HepG2 (cell line): ENCODE data around the gene MC1R. TPM values are rescaled to one million over a fixed set of nuclear protein-coding genes. Genes with fewer than 3 reads are reported as not detected.

ENCODE experiments used
- ATAC-seq: fragments of 200-7000 bp; cut with Tn5 transposase; 3 replicates; pipeline ENCODE4 v1.9.1; 2020; ENCODE audit warnings: mild to moderate bottlenecking, moderate library complexity
- BruUV-seq: library from RNA; stranded (reverse); fragments of 400-500 nt; replicated peaks from 2 replicates; lab custom pipeline; 2021; lab: Mats Ljungman, UMichigan
- CTCF ChIA-PET: fragments of 300-600 bp; formaldehyde crosslinking; extraction: SDS; loops from one replicate; lab custom pipeline; 2021; ENCODE audit warnings: low total read pairs, inconsistent platforms, low intra/inter-chr PET ratio; lab: Yijun Ruan, JAX
- POLR2A ChIA-PET: fragments of 350-600 bp; sonication (Branson Sonifier 250); formaldehyde crosslinking; loops from one replicate; lab custom pipeline; 2020; ENCODE audit warnings: antibody characterized with exemption, inconsistent platforms; lab: Yijun Ruan, JAX
- DNase-seq: peaks from one replicate; pipeline ENCODE4 v3.0.0-alpha.2; 2015; ENCODE audit warnings: low spot score
- FAIRE-seq: peaks from 3 replicates; lab custom pipeline; 2011; peaks lifted over from hg19 to GRCh38; lab: Jason Lieb, UNC
- H2AFZ ChIP-seq: one replicate; pipeline ENCODE4 v1.6.1; 2011; ENCODE audit warnings: low read length, inconsistent platforms
- H3K27ac ChIP-seq: fragments of 300-600 bp; 3 replicates; pipeline ENCODE4 v1.8.0; 2011; ENCODE audit warnings: mixed run types, mild to moderate bottlenecking, mixed read lengths, low read length, inconsistent platforms; ENCODE audit not compliant: insufficient read depth; ENCODE audit errors: extremely low read length
- H3K27me3 ChIP-seq, 2 experiments: fragments of 200-600 bp in 1 of 2; 2 replicates in 1 of 2; 3 replicates in 1 of 2; pipeline versions ENCODE4 v1.6.0 to v1.8.0; 2011; ENCODE audit warnings: low read length in 2 of 2, mild to moderate bottlenecking in 2 of 2, moderate library complexity in 2 of 2, inconsistent platforms in 1 of 2; ENCODE audit not compliant: insufficient read depth in 2 of 2, control insufficient read depth in 1 of 2
- H3K36me3 ChIP-seq, 2 experiments: fragments of 200-600 bp in 1 of 2; replicated peaks in 1 of 2; 2 replicates in 1 of 2; 3 replicates in 1 of 2; pipeline versions ENCODE4 v1.5.1 to v1.8.0; 2011; ENCODE audit warnings: low read length in 2 of 2, inconsistent platforms in 1 of 2; ENCODE audit not compliant: insufficient read depth in 2 of 2, control insufficient read depth in 1 of 2
- H3K4me1 ChIP-seq: 2 replicates; pipeline ENCODE4 v1.5.1; 2012; ENCODE audit warnings: low read length, inconsistent platforms; ENCODE audit not compliant: insufficient read depth
- H3K4me2 ChIP-seq: 2 replicates; pipeline ENCODE4 v1.6.0; 2011; ENCODE audit warnings: low read depth, low read length, inconsistent platforms
- H3K4me3 ChIP-seq, 3 experiments: fragments of 200-600 bp in 1 of 3; sonication (generic), shearing (Covaris generic) in 1 of 3; replicated peaks in 1 of 3; 2 replicates each; pipeline ENCODE4 v1.5.1; 2011 to 2016; ENCODE audit warnings: low read length in 3 of 3, inconsistent platforms in 2 of 3, low read depth in 2 of 3, mild to moderate bottlenecking in 2 of 3, control low read depth in 1 of 3, mixed read lengths in 1 of 3; ENCODE audit not compliant: insufficient read depth in 1 of 3
- H3K79me2 ChIP-seq: one replicate; pipeline ENCODE4 v1.6.1; 2011; ENCODE audit warnings: low read length, inconsistent platforms; ENCODE audit not compliant: insufficient read depth
- H3K9ac ChIP-seq: 2 replicates; pipeline ENCODE4 v1.6.0; 2011; ENCODE audit warnings: mild to moderate bottlenecking, low read depth, low read length, inconsistent platforms; ENCODE audit not compliant: insufficient read depth
- H3K9me3 ChIP-seq: 2 replicates; pipeline ENCODE4 v1.5.1; 2012; ENCODE audit warnings: mild to moderate bottlenecking, low read length
- H4K20me1 ChIP-seq: 2 replicates; pipeline ENCODE4 v1.6.0; 2011; ENCODE audit warnings: inconsistent platforms, mild to moderate bottlenecking, low read length, moderate library complexity; ENCODE audit not compliant: insufficient read depth
- AGO2 ChIP-seq: fragments of 200-400 bp; formaldehyde crosslinking; optimal IDR thresholded peaks from 2 replicates; pipeline ENCODE3; 2017; ENCODE audit warnings: mild to moderate bottlenecking, low read depth, low read length, moderate library complexity
- CENPX ChIP-seq: sonication (generic); formaldehyde crosslinking; IDR thresholded peaks from 2 replicates; pipeline ENCODE4 v1.9.0; 2021; ENCODE audit warnings: mild to moderate bottlenecking, missing genetic modification reagents, moderate library complexity
- FOXO1 ChIP-seq: sonication (generic); formaldehyde crosslinking; IDR thresholded peaks from 2 replicates; pipeline ENCODE4 v1.4.0; 2020; ENCODE audit warnings: missing genetic modification reagents
- FOXO4 ChIP-seq: sonication (generic); formaldehyde crosslinking; conservative IDR thresholded peaks from 2 replicates; pipeline ENCODE4 v1.8.1; 2023; ENCODE audit warnings: missing genetic modification reagents
- IKZF5 ChIP-seq: IDR thresholded peaks from 2 replicates; pipeline ENCODE4 v1.6.1; 2018; ENCODE audit warnings: missing genetic modification reagents, mild to moderate bottlenecking, missing compliant biosample characterization
- NFKBIZ ChIP-seq: IDR thresholded peaks from 2 replicates; pipeline ENCODE4 v1.6.1; 2018; ENCODE audit warnings: missing genetic modification reagents, missing compliant biosample characterization
- RBFOX2 ChIP-seq: fragments of 200-400 bp; formaldehyde crosslinking; IDR thresholded peaks from 2 replicates; pipeline ENCODE4 v1.6.1; 2017; ENCODE audit warnings: low read depth, mild to moderate bottlenecking, low read length
- TBX2 ChIP-seq: sonication (generic); formaldehyde crosslinking; IDR thresholded peaks from 2 replicates; pipeline ENCODE4 v1.5.0; 2020; ENCODE audit warnings: missing genetic modification reagents, mild to moderate bottlenecking, borderline replicate concordance
- TSC22D2 ChIP-seq: sonication (generic); formaldehyde crosslinking; IDR thresholded peaks from 2 replicates; pipeline ENCODE4 v1.5.1; 2020; ENCODE audit warnings: missing genetic modification reagents, mild to moderate bottlenecking, borderline replicate concordance
- ZBTB25 ChIP-seq: IDR thresholded peaks from 2 replicates; pipeline ENCODE4 v1.6.1; 2018; ENCODE audit warnings: missing genetic modification reagents
- ZBTB8A ChIP-seq: sonication (generic); formaldehyde crosslinking; IDR thresholded peaks from 2 replicates; pipeline ENCODE4 v1.4.0; 2020; ENCODE audit warnings: mild to moderate bottlenecking, low read depth, missing genetic modification reagents, borderline replicate concordance
- ZFAT ChIP-seq: sonication (generic); formaldehyde crosslinking; conservative IDR thresholded peaks from 2 replicates; pipeline ENCODE4 v1.8.1; 2023; ENCODE audit warnings: missing genetic modification reagents, inconsistent platforms
- ZNF276 ChIP-seq: sonication (generic); formaldehyde crosslinking; IDR thresholded peaks from 2 replicates; pipeline ENCODE4 v1.4.0; 2020; ENCODE audit warnings: mild to moderate bottlenecking, low read depth, missing genetic modification reagents
- WGBS: methylation state at CpG from one replicate; pipeline ENCODE4 v1.1.6; 2017; ENCODE audit warnings: low lambda C conversion rate; 5-methylcytosine and 5-hydroxymethylcytosine counted together
- in situ Hi-C: cut with HindIII; loops from 2 replicates; pipeline ENCODE4 v1.10.0; 2017; ENCODE audit warnings: low pct_unique_long_range_greater_than_20kb; ENCODE audit not compliant: extremely low pct_ligation_motif_present
- intact Hi-C: fragments of 100-400 bp; cut with micrococcal nuclease; formaldehyde crosslinking; loops from one replicate; pipeline ENCODE4 v1.10.0; 2022; ENCODE audit not compliant: unreplicated experiment
- polyA plus RNA-seq, 8 experiments: library from polyadenylated mRNA; depleted of rRNA in 3 of 8; stranded (reverse) in 7 of 8; unstranded in 1 of 8; fragments of >200 nt; fragmentation: Illumina TruSeq in 4 of 8; extraction: Trizol in 4 of 8; gene quantifications; 2 replicates each; pipeline versions ENCODE4 v1.2.1 to v1.2.3, GENCODE V29; 2011 to 2016; ENCODE audit warnings: low read depth in 4 of 8, missing spikeins in 1 of 8, mixed read lengths in 1 of 8; ENCODE audit not compliant: insufficient read depth in 1 of 8
- total RNA-seq, 5 experiments: library from RNA; depleted of rRNA; stranded (reverse); fragments of >200 nt; fragmentation: Illumina TruSeq; extraction: Trizol; gene quantifications; 2 replicates each; pipeline ENCODE4 v1.2.3, GENCODE V29; 2016; ENCODE audit warnings: low read depth in 1 of 5

Gene MC1R
- total and polyA plus RNA-seq, 2 of the 13 experiments (the other 11 are each of a cell fraction or from before 2014, with no cell fraction given), result 9.1 to 14.8 TPM

- Histone ChIP-seq H3K9ac (no peak overlapping the region), H2AFZ (no peak overlapping the region), H3K4me2 (no peak overlapping the region), H3K4me3 (no peak overlapping the region), H3K4me1 (no peaks in the 10 kb centered on the region), H3K36me3 (peaks cover 35 to 74% of the 10 kb centered on the region in 2 experiments), H4K20me1 (no peaks in the 10 kb centered on the region; the same call in 1 of the 2 replicates), H3K79me2 (no peaks in the 10 kb centered on the region), H3K27me3 (no peaks in the 10 kb centered on the region), H3K9me3 (no peaks in the 10 kb centered on the region), H3K27ac (no peak overlapping the region)
- 98% methylated on average over 13 of the region's 17 CpGs for WGBS
- ChIA-PET POLR2A (no interaction called here), CTCF (no interaction called here)
- BruUV-seq, result TSS peak; percentile 23
- TF ChIP-seq FOXO1 (CRISPR knock-in tag) (no peak), AGO2 (peak; percentile 32), ZFAT (no peak)
- in situ Hi-C loops, result no loop called here
- no peak for ATAC-seq
- DNase-seq, result no peak
- no peak for FAIRE-seq
- intact Hi-C loops, result no loop called here
Measured at GRCh38 chr16:89900885-89901284, 17.8 kb upstream of the MC1R start.

GRCh38 chr16:89902980-89903379, 15.7 kb upstream of the MC1R start:
- DNase-seq (no peak), FAIRE-seq (no peak), ATAC-seq (peak; percentile 4; the same call in 2 of the 3 replicates)
- TF ChIP-seq ZBTB8A (CRISPR knock-in tag), result no peak
- no peak for TF ChIP-seq NFKBIZ
- no peak for TF ChIP-seq TSC22D2 (CRISPR knock-in tag)
- TF ChIP-seq ZNF276 (CRISPR knock-in tag), result no peak
- no peak for TF ChIP-seq TBX2
- TF ChIP-seq ZBTB25 (CRISPR knock-in tag), result no peak
- 0 out of 2 replicates have a peak, but pooled peaks have one; percentile 6 for TF ChIP-seq RBFOX2
- TF ChIP-seq FOXO4, result no peak
- peak; percentile 68 for TF ChIP-seq AGO2
- no peak for TF ChIP-seq IKZF5 (CRISPR knock-in tag)
- TF ChIP-seq CENPX, result no peak
- ChIA-PET CTCF (no interaction called here), POLR2A (no interaction called here)
- H3K4me3 ChIP-seq, result no peak overlapping the region
- H3K9ac ChIP-seq, result no peak overlapping the region
- WGBS, result 98% methylated on average over 9 of the region's 11 CpGs
- H3K4me2 ChIP-seq, result no peak overlapping the region
- no peak overlapping the region for H2AFZ ChIP-seq
- no peaks in the 10 kb centered on the region for H4K20me1 ChIP-seq
- no peaks in the 10 kb centered on the region for H3K9me3 ChIP-seq
- BruUV-seq, result no TSS peak
- H3K79me2 ChIP-seq, result no peaks in the 10 kb centered on the region
- H3K36me3 ChIP-seq, result peaks cover 39 to 72% of the 10 kb centered on the region in 2 experiments
- H3K27me3 ChIP-seq, result no peaks in the 10 kb centered on the region
- H3K27ac ChIP-seq, result no peak overlapping the region
- intact Hi-C loops (no loop called here), in situ Hi-C loops (no loop called here)
- H3K4me1 ChIP-seq, result no peaks in the 10 kb centered on the region
